ENCODE measurements around the gene C4orf50.

DNA sequence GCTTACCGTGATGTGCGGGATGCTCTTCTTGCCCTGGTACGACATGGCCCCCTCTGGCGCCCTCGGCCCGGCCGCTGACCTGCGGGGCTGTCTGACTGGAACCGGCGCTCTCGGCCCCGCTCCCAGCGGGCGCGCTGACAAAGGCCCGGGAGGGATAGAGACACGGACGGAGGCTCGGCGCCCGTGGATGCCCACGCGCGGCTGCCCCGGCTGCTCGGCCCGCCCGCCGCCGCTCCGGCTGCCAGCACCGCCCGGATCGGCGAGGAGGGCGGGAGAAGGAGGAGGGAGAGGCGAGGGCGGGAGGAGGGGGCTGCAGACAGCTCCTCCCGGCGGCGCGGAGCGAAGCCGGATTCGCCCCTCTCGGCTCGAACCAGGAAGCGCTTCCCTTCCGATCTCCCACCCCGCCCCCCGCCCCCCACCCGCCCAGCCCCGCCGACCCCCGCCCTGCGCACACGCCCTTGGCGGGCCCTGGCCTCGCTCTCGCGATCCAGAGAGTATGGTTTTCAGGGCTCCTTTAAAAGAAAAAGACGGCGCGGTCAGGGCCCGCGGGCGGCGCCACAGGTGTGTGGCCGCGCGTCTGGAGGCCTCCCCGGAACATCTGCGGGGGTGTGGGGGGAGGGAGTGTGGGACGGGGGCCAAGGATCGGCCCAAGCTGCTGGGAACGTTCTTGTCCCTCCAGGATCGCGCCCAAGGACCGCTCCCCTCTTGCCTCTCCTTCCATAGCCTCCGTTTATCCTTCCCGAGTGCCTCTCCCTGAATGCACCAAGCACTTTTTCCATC, 129.8 kb downstream of the C4orf50 start:
- TF ChIP-seq ESRRG (CRISPR knock-in tag; IDR thresholded peaks at IDR 0.05) (no peak), PPARA (CRISPR knock-in tag; IDR thresholded peaks at IDR 0.05; ENCODE audit: borderline replicate concordance) (no peak), ZFP30 (CRISPR knock-in tag; IDR thresholded peaks at IDR 0.05) (no peak), ISL1 (CRISPR knock-in tag; IDR thresholded peaks at IDR 0.05) (no peak), OSR1 (CRISPR knock-in tag; IDR thresholded peaks at IDR 0.05) (no peak), RARB (CRISPR knock-in tag; IDR thresholded peaks at IDR 0.05) (no peak), ZFP3 (CRISPR knock-in tag; IDR thresholded peaks at IDR 0.05) (no peak), ZNF565 (CRISPR knock-in tag; conservative IDR thresholded peaks at IDR 0.05; ENCODE audit: low read depth) (no peak), PATZ1 (CRISPR knock-in tag; IDR thresholded peaks at IDR 0.05; ENCODE audit: borderline replicate concordance) (no peak)
- TF ChIP-seq, protein P1, sequence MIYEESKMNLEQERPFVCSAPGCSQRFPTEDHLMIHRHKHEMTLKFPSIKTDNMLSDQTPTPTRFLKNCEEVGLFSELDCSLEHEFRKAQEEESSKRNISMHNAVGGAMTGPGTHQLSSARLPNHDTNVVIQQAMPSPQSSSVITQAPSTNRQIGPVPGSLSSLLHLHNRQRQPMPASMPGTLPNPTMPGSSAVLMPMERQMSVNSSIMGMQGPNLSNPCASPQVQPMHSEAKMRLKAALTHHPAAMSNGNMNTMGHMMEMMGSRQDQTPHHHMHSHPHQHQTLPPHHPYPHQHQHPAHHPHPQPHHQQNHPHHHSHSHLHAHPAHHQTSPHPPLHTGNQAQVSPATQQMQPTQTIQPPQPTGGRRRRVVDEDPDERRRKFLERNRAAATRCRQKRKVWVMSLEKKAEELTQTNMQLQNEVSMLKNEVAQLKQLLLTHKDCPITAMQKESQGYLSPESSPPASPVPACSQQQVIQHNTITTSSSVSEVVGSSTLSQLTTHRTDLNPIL (CRISPR knock-in tag; IDR thresholded peaks at IDR 0.05; ENCODE audit: low read depth), result no peak

Data from SK-N-SH treated with all-trans-retinoic acid at 6 μM for 48 hours (cell line).